Breast epithelium (tissue), 4 donors: Measurements from ENCODE around the gene RASEF. TPM values are rescaled to one million over a fixed set of nuclear protein-coding genes. Genes with fewer than 3 reads are reported as not detected.

Experiments
- DNase-seq, 2 donors: peaks; one replicate each; pipeline ENCODE4 v3.0.0-alpha.2; 2019; ENCODE audit warnings: low spot score in 2 of 2
- H3K27ac ChIP-seq, 2 donors: fragments of 200-600 bp; sonication (generic) in 1 of 2; one replicate each; pipeline ENCODE4 v1.5.1; 2016 to 2019; ENCODE audit warnings: mild to moderate bottlenecking in 1 of 2
- H3K27me3 ChIP-seq, 2 donors: fragments of 200-600 bp; sonication (generic) in 1 of 2; one replicate each; pipeline versions ENCODE4 v1.5.1 to v1.6.0; 2017 to 2019; ENCODE audit warnings: control low read depth in 1 of 2, mild to moderate bottlenecking in 1 of 2
- H3K36me3 ChIP-seq: fragments of 200-600 bp; one replicate; pipeline ENCODE4 v1.5.1; 2019
- H3K4me1 ChIP-seq, 2 donors: fragments of 200-600 bp; sonication (generic); one replicate each; pipeline ENCODE4 v1.5.1; 2016 to 2019; ENCODE audit warnings: control low read depth in 1 of 2
- H3K4me3 ChIP-seq, 3 donors: fragments of 200-600 bp; sonication (generic); 1 replicate in 2 of 3; 2 replicates in 1 of 3; pipeline ENCODE4 v1.5.1; 2016 to 2019; ENCODE audit warnings: mild to moderate bottlenecking in 3 of 3, moderate library complexity in 2 of 3
- H3K9me3 ChIP-seq, 2 donors: fragments of 200-600 bp; sonication (generic) in 1 of 2; one replicate each; pipeline ENCODE4 v1.5.1; 2016 to 2019; ENCODE audit warnings: control low read depth in 1 of 2
- CTCF ChIP-seq, 3 donors: fragments of 450-650 bp; IDR thresholded peaks; one replicate each; pipeline ENCODE4 v1.5.1; 2016 to 2017; ENCODE audit warnings: antibody characterized with exemption in 3 of 3, mild to moderate bottlenecking in 3 of 3, moderate library complexity in 3 of 3
- POLR2A ChIP-seq: fragments of 450-650 bp; IDR thresholded peaks from one replicate; pipeline ENCODE4 v1.6.1; 2016; ENCODE audit warnings: antibody characterized with exemption, mild to moderate bottlenecking, moderate library complexity
- POLR2AphosphoS5 ChIP-seq, 3 donors: sonication (generic); formaldehyde crosslinking; IDR thresholded peaks; one replicate each; pipeline ENCODE4 v1.6.1; 2017; ENCODE audit warnings: antibody characterized with exemption in 3 of 3
- intact Hi-C: fragments of 100-400 bp; cut with DNase I; formaldehyde crosslinking; loops from one replicate; pipeline ENCODE4 v1.15.1; 2023; ENCODE audit warnings: low total_unique reads
- total RNA-seq, 3 donors: library from RNA; depleted of rRNA; stranded (reverse); fragments of >200 nt; gene quantifications; one replicate each; pipeline ENCODE4 v1.1.0, GENCODE V29; 2016

Gene RASEF
- total RNA-seq, 3 donors from 2014 or later: 39.3 to 50.1 TPM; not detected in 1

GRCh38 chr9:83041771-83042170, 21.2 kb downstream of the RASEF start:
- no peaks in the 10 kb centered on the region for H3K9me3 ChIP-seq
- intact Hi-C loops: no loop called here
- no peak overlapping the region for H3K27ac ChIP-seq
- no peak overlapping the region for H3K4me3 ChIP-seq
- no peak for DNase-seq
- no peak for TF ChIP-seq POLR2A
- peak in 1 of 3 donors; percentile 26 for TF ChIP-seq POLR2AphosphoS5 (IDR thresholded peaks at IDR 0.05)
- H3K36me3 ChIP-seq: no peaks in the 10 kb centered on the region
- H3K27me3 ChIP-seq: no peaks in the 10 kb centered on the region
- no peaks in the 10 kb centered on the region for H3K4me1 ChIP-seq

- DNase-seq: no peak
- no peaks in the 10 kb centered on the region for H3K4me1 ChIP-seq
- H3K4me3 ChIP-seq: no peak overlapping the region
- no peaks in the 10 kb centered on the region for H3K36me3 ChIP-seq
- H3K27me3 ChIP-seq: no peaks in the 10 kb centered on the region
- TF ChIP-seq POLR2AphosphoS5 (IDR thresholded peaks at IDR 0.05) (no peak), POLR2A (no peak), CTCF (IDR thresholded peaks at IDR 0.05) (no peak)
- intact Hi-C loops: loop anchor here (5.0 kb wide), 1 partner anchor 368 kb away; no protein-coding TSS in a partner anchor
- no peak overlapping the region for H3K27ac ChIP-seq
- no peaks in the 10 kb centered on the region for H3K9me3 ChIP-seq
These were observed 23.6 kb downstream of the RASEF start for GRCh38 chr9:83039303-83039702.

- intact Hi-C loops: loop anchor here (5.0 kb wide), 1 partner anchor 371 kb away; no protein-coding TSS in a partner anchor
- Histone ChIP-seq H3K4me1 (no peaks in the 10 kb centered on the region), H3K4me3 (no peak overlapping the region), H3K27ac (no peak overlapping the region), H3K36me3 (no peaks in the 10 kb centered on the region), H3K9me3 (no peaks in the 10 kb centered on the region), H3K27me3 (no peaks in the 10 kb centered on the region)
- TF ChIP-seq CTCF (IDR thresholded peaks at IDR 0.05) (no peak), POLR2A (no peak), POLR2AphosphoS5 (IDR thresholded peaks at IDR 0.05) (no peak)
- no peak for DNase-seq
These were observed 26.9 kb downstream of the RASEF start for GRCh38 chr9:83036043-83036442.

GRCh38 chr9:83035143-83035542, 27.8 kb downstream of the RASEF start:
- no peaks in the 10 kb centered on the region for H3K27me3 ChIP-seq
- no peaks in the 10 kb centered on the region for H3K4me1 ChIP-seq
- H3K27ac ChIP-seq: no peak overlapping the region
- H3K36me3 ChIP-seq: no peaks in the 10 kb centered on the region
- no peak overlapping the region for H3K4me3 ChIP-seq
- intact Hi-C loops: loop anchor here (5.0 kb wide), 1 partner anchor 372 kb away; no protein-coding TSS in a partner anchor
- no peak for DNase-seq
- no peaks in the 10 kb centered on the region for H3K9me3 ChIP-seq
- TF ChIP-seq POLR2A (no peak), CTCF (IDR thresholded peaks at IDR 0.05) (no peak), POLR2AphosphoS5 (IDR thresholded peaks at IDR 0.05) (no peak)

GRCh38 chr9:83034587-83034986, 28.4 kb downstream of the RASEF start:
- intact Hi-C loops: no loop called here
- no peaks in the 10 kb centered on the region for H3K9me3 ChIP-seq
- TF ChIP-seq POLR2A (no peak), CTCF (IDR thresholded peaks at IDR 0.05) (no peak), POLR2AphosphoS5 (IDR thresholded peaks at IDR 0.05) (no peak)
- DNase-seq: no peak
- H3K4me3 ChIP-seq: no peak overlapping the region
- H3K27me3 ChIP-seq: no peaks in the 10 kb centered on the region
- H3K4me1 ChIP-seq: no peaks in the 10 kb centered on the region
- H3K36me3 ChIP-seq: no peaks in the 10 kb centered on the region
- H3K27ac ChIP-seq: no peak overlapping the region

GRCh38 chr9:83034026-83034425, 28.9 kb downstream of the RASEF start:
- Histone ChIP-seq H3K4me3 (no peak overlapping the region), H3K27me3 (no peaks in the 10 kb centered on the region), H3K9me3 (no peaks in the 10 kb centered on the region), H3K36me3 (no peaks in the 10 kb centered on the region), H3K27ac (peak overlapping the region in 1 of 2 donors; percentile 18), H3K4me1 (no peaks in the 10 kb centered on the region)
- no peak for DNase-seq
- intact Hi-C loops: no loop called here
- TF ChIP-seq CTCF (IDR thresholded peaks at IDR 0.05): no peak
- no peak for TF ChIP-seq POLR2AphosphoS5 (IDR thresholded peaks at IDR 0.05)
- no peak for TF ChIP-seq POLR2A
